Gastroesophageal sphincter (tissue), 3 donors: ENCODE results near the gene SASS6.

Experiments
- CTCF ChIP-seq, 4 experiments: fragments of 200-600 bp in 2 of 4; fragments of 450-650 bp in 2 of 4; sonication (generic) in 1 of 4; IDR thresholded peaks; one replicate each; pipeline ENCODE4 v1.5.1; 2017 to 2019; ENCODE audit warnings: antibody characterized with exemption in 4 of 4, mild to moderate bottlenecking in 2 of 4, moderate library complexity in 2 of 4
- EP300 ChIP-seq: sonication (generic); formaldehyde crosslinking; IDR thresholded peaks from one replicate; pipeline ENCODE4 v1.6.1; 2017; ENCODE audit warnings: antibody characterized with exemption, mild to moderate bottlenecking
- POLR2A ChIP-seq, 2 donors: fragments of 450-650 bp; IDR thresholded peaks; one replicate each; pipeline ENCODE4 v1.6.1; 2017; ENCODE audit warnings: antibody characterized with exemption in 2 of 2, mild to moderate bottlenecking in 2 of 2, moderate library complexity in 1 of 2
- POLR2AphosphoS5 ChIP-seq: sonication (generic); formaldehyde crosslinking; IDR thresholded peaks from one replicate; pipeline ENCODE4 v1.6.1; 2017; ENCODE audit warnings: antibody characterized with exemption

DNA sequence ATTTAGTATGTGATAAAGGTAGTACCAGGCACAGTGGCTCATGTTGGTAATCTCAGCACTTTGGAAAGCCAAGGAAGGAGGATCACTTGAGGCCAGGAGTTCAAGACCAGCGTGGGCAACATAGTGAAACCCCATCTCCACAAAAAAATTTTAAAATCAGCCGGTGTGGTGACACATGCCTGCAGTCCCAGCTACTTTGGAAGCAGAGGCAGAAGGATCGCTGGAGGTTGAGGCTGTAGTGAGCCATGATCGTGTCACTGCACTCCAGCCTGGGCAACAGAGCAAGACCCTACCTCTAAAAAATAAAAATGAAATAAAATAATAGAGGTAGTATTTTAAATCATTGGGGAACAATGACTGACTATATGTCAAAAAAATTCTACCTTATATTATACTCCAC lies 17.2 kb downstream of the SASS6 start:
- TF ChIP-seq POLR2AphosphoS5 = no peak
- TF ChIP-seq POLR2A (IDR thresholded peaks at IDR 0.05) = no peak
- TF ChIP-seq CTCF (IDR thresholded peaks at IDR 0.05) = no peak
- no peak for TF ChIP-seq EP300
